ENCODE results near the gene CDKN2AIP. TPM values are rescaled to one million over a fixed set of nuclear protein-coding genes. Genes with fewer than 3 reads are reported as not detected.
"Not testable (repeated sequence)": the region's sequence is repeated elsewhere in the genome, so short reads cannot be mapped to it uniquely, and the experiment has no call there.

Gene CDKN2AIP
- total RNA-seq, 1 donor from 2014 or later, result 15.2 TPM

DNA sequence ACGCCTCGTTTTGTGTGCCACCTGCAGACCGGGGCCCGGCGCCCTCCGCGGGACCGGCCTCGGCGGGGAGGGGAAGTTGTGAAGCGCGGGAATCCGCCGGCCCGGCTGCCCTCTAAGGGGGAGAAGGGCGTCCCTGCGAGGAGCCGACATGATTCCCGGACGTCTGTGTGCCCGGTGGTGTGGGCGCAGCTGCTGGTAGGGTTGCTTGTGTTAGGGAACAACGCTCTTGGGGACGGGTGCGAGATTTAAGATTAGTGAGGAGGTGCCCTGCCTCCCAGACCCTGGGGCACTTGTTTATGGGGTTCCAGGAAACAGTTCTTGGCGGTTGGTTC is 627 bp downstream of the CDKN2AIP start:
- DNase-seq (ENCODE audit: low read depth), result peak; percentile 29

DNA sequence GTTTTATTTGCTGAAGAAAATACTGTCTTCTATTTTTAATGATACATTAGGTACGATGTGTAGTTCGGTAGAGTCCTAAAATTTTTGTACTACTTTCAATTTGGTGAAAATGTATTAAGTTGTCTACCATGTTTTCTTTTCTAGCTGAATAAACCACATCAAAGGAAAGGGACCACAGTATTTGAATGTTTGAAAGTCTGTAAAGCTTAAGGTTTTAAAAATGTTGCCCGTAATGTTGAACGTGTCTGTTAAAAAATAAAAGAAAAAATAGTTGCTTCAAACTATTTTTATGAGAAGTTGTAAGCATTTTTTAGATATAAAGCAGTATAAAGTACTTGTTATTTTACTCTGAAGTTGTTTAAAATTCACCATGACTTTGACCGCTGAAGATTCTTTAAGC is 3.2 kb downstream of the CDKN2AIP start:
- DNase-seq (ENCODE audit: low read depth), result no peak

GRCh38 chr4:183448436-183448835 is 4.0 kb downstream of the CDKN2AIP start:
- DNase-seq (ENCODE audit: low read depth), result no peak

DNA sequence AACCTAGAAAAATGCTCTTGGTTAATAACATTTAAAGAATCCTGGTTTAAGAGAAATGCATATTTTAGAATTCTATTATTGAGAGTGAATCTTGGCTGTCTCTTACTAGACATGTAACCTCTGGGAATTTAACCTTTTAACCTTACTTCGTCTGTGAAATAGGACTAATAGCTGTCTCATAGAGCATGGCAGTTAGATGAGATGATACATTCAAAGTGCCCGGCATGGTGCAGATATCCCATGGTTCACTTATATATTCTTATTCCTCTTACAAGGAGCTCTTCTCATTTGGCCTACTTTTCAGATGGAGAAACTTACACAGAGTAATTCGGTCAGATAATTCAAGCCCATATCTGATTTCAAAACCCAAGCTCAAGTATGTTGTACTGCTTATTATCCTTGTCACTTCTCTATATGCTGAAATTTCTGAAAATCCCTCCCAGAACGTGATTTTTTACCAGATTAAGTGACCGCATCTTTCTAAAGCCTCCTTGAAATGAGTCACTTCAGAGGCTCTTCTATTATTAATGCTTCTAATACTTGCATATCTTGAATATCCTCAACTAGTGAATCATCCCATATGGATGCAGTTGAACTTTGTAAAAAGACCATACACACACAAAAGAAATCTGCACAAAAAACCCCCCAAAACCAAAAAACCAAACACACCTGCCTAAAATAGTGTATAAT is 4.9 kb downstream of the CDKN2AIP start:
- peak; percentile 20 for DNase-seq (ENCODE audit: low read depth)

DNA sequence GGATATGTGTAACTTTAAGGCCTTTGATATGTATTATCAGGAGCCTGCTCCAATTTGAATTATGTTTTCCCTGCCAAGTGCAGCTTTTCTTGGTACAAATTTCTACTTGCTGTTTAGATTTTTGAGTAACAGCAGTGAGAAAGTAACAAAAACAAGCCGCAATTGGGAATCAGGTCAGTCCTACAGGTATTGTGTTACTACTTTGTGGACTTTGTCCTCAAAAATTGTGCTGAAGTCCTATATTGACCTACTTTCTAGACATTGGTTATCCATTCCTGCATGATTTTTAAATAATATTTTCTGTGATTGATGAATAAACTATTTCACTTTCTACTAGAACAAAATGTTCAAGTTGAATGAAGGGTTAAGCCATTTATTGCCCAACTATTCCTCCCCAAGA is 5.7 kb downstream of the CDKN2AIP start:
- no peak for DNase-seq (ENCODE audit: low read depth)

DNA sequence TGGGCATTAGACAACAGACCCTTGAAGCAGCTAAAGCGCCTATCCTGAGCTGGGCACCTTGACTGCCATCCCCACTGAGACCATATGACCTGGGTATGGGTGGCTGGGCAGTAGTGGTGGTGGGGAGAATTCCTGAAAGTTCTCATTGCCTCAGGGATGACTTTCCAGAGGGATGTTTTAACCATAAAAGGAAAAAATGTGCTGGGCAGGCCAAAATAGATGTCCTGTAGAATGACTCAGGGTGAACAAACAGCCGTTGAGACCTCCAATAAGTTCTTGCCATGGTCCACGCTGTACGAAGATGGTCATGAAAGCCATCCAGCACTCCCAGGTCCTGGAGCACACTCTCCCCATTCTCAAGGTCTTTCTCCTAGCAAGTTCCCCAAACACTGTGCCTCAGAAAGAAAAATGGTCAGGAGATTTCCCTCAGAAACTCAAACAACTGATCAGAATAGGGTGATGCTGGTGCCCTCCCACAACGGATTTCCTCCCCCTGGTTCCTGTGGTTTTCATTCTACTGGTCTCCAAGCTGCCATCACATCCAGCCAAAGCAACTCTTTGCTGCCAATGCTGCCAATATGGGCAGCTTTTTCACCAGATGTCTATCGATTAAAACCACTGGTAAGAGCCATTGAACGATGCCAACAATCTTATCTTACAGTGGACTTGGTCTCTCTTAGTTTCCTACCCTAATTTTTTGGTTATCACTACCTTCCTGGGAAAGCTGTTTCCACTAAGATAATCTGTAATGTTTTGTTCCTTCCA is 11.2 kb downstream of the CDKN2AIP start:
- DNase-seq (ENCODE audit: low read depth), result no peak

GRCh38 chr4:183458005-183458404 is 13.6 kb downstream of the CDKN2AIP start:
- no peak for DNase-seq (ENCODE audit: low read depth)

DNA sequence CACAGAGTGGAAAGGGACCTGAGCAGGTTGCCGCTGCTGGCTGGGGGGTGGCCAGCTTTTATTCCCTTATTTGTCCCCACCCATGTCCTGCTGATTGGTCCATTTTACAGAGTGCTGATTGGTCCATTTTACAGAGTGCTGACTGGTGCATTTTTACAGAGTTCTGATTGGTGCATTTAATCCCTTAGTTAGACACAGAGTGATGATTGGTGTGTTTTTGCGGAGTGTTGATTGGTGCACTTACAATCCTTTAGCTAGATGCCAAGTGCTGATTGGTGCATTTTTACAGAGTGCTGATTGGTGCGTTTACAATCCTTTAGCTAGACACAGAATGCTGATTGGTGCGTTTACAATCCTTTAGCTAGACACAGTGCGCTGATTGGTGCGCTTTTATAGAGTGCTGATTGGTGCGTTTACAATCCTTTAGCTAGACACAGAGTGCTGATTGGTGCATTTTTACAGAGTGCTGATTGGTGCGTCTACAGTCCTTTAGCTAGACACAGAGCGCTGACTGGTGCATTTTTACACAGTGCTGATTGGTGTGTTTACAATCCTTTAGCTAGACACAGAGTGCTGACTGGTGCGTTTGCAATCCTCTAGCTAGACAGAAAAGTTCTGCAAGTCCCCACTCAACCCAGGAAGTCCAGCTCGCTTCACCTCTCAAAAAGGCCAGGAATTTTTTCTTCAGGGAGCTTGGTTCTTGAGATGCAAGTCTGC is 19.6 kb downstream of the CDKN2AIP start:
- not testable (repeated sequence) for DNase-seq (ENCODE audit: low read depth)

GRCh38 chr4:183465879-183466278 is 21.4 kb downstream of the CDKN2AIP start:
- peak; percentile 61 for DNase-seq (ENCODE audit: low read depth)

DNA sequence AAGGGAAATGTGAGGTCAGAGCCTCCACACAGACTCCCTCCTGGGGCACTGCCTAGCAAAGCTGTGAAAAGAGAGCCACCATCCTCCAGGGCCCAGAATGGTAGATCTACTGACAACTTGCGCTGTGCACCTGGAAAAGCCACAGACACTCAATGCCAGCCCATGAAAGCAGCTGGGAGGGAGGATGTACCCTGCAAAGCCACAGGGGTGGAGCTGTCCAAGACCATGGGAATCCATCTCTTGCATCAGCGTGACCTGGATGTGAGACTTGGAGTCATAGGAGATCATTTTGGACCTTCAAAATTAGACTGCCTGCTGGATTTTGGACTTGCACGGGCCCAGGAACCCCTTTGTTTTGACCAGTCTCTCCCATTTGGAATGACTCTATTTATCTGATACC is 22.8 kb downstream of the CDKN2AIP start:
- peak; percentile 67 for DNase-seq (ENCODE audit: low read depth)

DNA sequence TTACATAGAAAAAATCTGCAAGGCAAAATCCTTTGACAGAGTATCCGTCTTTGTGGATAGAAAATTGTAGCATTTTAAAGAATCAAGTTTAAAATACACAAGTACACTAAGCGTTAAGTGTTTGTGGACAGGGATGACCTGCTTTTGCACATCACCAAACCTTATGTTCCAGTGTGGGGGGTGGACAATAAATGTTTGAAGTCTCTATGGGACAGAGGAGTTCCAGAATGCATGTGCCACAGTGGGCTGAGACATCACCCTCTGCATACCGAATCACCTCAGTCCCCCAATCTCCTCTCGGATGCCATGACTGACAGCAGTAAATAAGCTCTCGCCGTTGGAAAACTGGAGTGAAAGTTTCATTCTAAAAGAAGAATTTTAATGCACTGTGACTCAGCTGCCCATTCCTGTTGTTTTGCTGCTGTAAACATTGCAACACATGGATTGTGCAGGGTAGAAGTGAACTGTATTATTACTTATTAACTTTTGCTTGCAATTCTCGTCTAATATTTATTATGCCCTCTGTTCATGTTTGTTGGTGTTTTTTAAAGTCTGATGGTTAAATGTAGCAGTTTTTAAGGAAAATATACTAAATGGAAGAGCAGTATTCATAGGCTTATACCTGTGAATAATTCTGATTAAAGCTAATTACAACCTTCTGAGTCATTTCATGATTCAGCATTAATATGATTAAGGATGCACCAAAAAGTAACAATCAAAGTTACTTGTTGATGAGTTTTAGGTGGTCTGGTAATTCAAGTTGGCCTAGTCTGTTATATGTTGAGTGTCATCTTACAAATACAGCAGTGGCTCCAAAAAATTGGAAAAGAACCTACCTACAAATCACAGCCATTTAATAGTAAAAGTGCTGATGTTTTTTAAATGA is 24.0 kb downstream of the CDKN2AIP start:
- no peak for DNase-seq (ENCODE audit: low read depth)

DNA sequence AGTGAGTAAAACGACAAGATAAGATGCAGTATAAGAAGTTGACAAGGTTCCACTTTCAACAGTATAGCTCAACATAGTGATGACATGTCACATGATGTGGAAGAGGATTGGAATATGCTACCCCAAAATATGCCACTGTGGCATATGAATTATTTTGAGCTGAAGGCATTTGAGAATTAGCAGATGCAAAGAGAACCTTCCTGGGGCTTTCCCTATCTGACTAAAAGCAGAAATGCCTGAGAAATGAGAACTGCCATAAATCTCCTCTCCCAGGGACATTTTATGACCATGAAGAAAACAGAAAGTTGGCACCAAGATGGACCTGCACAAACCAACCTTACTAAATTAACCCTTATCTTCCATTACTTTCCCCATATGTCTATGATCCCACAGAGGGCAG is 24.8 kb downstream of the CDKN2AIP start:
- no peak for DNase-seq (ENCODE audit: low read depth)

DNA sequence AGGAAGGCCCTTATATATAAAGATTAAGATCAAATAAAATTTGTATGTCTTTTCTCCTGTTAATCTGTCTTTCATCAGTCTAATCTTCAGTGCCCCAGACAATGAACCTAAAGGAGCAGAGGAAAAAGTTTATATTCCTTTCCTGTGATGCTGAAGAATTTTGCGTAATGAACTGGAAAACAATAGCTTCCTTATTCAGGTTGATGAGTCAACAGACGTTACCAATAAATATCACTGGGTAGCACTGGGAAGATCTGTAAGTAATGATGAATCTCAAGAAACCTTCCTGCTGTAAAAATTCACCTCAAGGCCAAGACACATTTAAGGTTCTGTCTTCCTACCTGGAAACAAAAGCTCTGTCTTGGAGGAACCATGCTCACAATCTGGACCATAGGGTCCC is 25.5 kb downstream of the CDKN2AIP start:
- no peak for DNase-seq (ENCODE audit: low read depth)

DNA sequence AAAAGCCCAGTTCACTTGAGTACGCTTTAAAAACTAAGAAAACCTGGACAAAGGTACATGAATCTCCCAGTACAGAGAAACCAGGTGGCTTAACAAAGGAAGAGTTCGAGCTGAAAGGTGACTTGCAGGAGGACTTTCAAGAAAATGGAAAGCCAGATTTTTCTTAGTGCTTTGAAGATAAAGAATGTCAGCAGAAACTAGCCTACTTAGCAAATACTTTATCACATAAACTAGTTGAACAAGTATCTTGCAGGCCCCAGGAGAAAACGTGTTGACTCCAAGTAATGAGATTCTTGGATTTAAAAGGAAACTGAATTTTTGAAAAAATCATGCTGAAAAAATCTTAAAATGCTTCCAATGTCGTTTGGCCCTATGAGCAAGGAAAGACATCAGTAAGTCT is 26.4 kb downstream of the CDKN2AIP start:
- no peak for DNase-seq (ENCODE audit: low read depth)

GRCh38 chr4:183471946-183472708 is 27.7 kb downstream of the CDKN2AIP start:
- peak; percentile 86 for DNase-seq (ENCODE audit: low read depth)

DNA sequence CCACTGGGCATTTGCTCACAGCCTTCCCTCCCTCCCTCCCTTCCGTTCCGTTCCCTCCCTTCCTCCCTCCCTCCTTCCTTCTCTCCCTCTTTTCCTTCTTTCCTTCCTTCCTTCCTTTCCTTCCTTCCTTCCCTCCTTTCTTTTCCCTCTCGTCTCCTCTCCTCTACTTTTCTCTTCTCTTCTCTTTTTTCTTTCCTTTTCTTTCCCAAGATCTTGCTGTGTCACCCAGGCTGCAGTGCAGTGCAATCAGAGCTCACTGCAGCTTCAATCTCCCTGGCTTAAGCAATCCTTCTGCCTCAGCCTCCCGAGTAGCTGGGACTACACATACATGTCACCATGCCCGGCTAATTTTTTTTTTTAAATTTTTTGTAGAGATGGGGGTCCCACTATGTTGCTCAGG is 33.7 kb downstream of the CDKN2AIP start:
- no peak for DNase-seq (ENCODE audit: low read depth)

GRCh38 chr4:183478926-183479325 is 34.5 kb downstream of the CDKN2AIP start:
- DNase-seq (ENCODE audit: low read depth), result no peak

DNA sequence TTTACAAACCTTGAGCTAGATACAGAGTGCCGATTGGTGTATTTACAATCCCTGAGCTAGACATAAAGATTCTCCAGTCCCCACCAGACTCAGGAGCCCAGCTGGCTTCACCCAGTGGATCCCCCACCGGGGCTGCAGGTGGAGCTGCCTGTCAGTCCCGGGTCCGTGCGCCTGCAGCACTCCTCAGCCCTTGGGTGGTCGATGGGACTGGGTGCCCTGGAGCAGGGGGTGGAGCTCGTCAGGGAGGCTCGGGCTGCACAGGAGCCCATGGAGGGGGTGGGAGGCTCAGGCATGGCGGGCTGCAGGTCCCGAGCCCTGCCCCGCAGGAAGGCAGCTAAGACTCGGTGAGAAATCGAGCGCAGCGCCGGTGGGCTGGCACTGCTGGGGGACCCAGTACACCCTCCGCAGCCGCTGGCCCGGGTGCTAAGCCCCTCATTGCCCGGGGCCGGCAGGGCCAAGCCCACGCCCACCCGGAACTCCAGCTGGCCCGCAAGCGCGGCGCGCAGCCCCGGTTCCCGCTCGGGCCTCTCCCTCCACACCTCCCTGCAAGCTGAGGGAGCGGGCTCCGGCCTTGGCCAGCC is 38.2 kb downstream of the CDKN2AIP start:
- DNase-seq (ENCODE audit: low read depth), result not testable (repeated sequence)

DNA sequence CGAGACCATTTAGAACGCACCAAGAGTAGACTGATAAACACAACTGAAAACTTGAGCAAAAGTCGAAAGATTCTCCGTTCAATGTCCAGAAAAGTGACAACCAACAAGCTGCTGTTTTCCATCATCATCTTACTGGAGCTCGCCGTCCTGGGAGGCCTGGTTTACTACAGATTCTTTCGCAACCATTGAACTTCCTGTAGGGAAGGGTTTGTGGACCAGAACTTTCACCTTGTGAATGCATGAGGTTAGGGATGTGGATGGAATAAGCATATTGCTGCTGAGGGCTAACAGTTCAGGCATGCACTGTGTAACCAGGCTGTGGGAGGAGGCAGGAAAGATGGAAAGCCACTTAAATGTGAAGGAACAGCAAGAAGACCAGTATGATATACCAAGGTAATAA is 39.6 kb downstream of the CDKN2AIP start:
- DNase-seq (ENCODE audit: low read depth), result no peak
